GM18505 (cell line): ENCODE measurements around the gene LIMK1.
"Not testable (repeated sequence)": the region's sequence is repeated elsewhere in the genome, so short reads cannot be mapped to it uniquely, and the experiment has no call there.

Experiments
- ATAC-seq: cut with Tn5 transposase; IDR thresholded peaks from one replicate; pipeline ENCODE4 v1.9.1; 2021; ENCODE audit not compliant: unreplicated experiment
- POLR2A ChIP-seq: IDR thresholded peaks from 4 replicates; pipeline ENCODE4 v1.6.1; 2011; ENCODE audit warnings: borderline replicate concordance; ENCODE audit not compliant: insufficient read depth, insufficient read length; ENCODE audit errors: extremely low read depth

The LIMK1 gene

DNA sequence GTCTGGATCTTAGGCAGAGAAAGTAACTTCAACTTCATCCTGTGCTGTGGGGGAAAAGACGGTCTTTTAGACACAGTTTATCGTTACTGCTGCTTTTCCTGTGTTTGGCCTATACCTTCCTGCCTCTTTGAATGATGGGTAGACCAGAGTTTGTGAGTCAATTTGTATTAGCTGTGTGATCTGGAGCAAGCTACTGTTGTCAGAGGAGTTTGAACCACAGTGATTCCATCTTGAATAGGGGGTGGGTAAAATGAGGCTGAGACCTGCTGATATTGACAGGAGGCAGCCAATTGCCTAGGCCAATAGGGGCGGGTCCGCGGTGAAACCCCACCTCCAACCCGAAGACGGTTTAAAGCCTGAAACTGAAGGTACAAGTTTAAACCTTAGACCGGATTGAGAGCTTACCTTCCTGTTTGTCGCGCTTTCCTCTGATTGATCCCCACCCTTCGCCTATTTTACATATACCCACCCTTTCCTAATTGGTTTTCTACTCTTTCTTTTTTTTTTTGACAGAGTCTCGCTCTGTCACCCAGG, 54.8 kb downstream of the LIMK1 start:
- ATAC-seq, result no peak
- TF ChIP-seq POLR2A, result no peak

DNA sequence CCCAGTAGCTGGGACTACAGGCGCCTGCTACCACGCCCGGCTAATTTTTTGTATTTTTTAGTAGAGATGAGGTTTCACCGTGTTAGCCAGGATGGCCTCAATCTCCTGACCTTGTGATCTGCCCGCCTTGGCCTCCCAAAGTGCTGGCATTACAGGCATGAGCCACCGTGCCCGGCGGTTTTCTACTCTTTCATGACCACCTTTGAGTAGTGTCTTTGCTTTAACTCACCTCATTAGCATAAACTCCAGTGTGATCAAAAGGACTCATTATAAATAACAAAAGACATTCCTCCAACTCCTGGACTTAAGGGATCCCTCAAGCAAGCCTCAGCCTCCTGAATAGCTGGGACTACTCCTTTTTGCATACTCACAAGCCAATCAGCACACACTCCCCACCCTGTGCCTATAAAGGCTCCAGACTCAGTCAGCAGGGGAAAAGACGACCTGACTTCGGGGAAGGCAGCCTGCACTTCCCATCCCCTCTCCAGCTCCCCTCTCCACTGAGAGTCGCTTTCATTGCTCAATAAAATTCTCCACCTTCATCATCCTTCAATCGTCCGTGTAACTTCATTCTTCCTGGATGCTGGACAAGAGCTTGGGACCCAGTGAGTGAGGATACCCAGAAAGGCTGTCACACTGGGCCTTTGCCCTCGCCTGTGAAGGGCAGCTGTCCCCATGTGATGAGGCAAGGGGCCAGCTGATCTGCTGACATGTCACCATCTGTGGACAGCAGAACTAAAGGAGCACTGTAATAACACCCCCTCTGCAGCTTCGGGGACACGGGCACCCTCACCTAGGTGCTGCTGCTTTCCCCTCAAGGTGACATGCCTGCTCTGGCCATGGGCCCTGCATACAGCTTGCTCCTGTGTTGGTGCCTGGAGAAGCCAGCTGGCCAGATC, 55.6 kb downstream of the LIMK1 start:
- ATAC-seq, result no peak
- TF ChIP-seq POLR2A, result no peak

DNA sequence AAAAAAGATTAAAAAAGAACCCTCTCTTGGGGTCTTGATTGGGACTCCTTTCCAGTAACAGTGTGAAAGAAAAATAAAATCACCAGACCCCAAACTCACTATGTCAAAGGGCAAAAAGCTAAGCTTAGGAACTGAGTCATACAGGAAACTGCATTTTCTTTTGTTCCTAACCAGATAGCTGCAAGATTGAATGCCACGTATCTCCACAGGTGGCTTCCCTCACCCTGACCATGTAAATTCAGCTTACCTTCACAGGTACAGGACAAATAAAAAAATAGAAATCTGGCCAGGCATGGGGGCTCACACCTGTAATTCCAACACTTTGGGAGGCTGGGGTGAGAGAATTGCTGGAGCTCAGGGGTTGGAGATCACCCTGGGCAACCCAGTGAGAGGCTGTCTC, 58.1 kb downstream of the LIMK1 start:
- TF ChIP-seq POLR2A, result no peak
- ATAC-seq, result no peak

DNA sequence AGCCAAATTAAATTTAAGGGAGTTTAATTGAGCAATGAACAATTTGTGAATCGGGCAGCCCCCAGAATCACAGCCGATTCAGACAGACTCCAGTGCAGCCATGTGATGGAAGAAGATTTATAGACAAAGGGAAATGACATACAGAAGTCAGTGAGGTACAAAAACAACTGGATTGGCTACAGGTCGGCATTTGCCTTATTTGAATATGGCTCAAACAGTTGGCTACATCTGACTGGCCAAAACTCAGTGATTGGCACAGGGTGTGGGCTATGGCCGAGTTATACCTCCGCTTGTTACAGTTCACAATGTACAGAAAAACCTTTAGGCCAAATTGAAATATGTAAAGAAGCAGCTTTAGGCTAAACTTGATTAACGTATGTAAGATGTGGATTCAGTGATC, 59.8 kb downstream of the LIMK1 start:
- TF ChIP-seq POLR2A, result no peak
- no peak for ATAC-seq

DNA sequence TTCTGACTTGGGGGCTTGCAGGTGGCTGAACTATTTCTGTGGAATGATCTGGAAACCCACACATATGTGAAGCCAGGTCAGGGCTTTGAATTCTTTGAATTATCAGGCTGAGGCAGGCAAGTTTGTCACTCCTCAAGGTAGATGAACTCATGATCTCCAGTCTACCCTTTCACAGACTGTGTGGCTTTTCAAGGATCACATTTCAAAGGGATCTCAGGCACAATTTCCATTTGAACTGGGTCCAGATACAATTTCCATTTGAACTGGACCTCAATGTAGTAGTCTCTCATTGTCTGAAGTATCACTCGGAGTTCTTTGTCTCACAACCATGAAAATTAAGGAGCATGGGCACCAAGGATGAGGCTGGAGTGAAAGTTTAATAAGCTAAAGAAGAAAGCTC, 64.9 kb downstream of the LIMK1 start:
- no peak for ATAC-seq
- TF ChIP-seq POLR2A, result no peak

DNA sequence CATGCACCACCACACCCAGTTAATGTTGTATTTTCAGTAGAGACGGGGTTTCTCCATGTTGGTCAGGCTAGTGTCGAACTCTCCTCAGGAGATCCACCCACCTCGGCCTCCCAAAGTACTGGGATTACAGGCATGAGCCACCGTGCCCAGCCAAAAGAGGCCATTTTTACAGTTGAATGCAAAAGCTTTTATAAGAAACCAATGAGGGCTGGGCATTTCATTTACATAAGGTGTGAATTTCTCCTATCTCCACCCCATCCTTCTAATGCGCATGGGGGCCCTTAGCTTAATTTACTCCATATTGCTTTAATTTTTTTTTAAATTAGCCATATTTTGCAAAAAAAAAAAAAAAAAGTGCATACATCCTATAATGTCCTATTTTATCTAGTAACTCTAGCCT, 65.5 kb downstream of the LIMK1 start:
- ATAC-seq, result no peak
- TF ChIP-seq POLR2A, result no peak

DNA sequence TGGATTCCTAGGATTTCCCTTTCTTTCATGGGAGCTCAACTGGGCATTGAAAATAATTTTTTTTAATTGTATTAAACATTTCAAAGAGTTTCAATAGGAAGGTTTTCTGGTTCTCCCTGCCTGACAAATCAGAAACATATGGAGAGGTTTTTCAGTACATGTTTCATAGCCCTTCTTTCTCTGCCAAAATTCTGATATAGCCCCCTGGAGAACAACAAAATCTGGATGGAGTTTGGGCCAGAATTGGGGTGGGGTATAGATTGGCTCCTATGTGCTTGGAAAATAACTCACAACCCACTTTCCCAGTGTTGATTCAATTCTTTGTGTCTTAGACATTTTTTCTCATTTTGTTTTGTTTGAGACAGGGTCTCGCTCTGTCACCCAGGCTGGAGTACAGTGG, 66.0 kb downstream of the LIMK1 start:
- ATAC-seq, result no peak
- TF ChIP-seq POLR2A, result no peak

DNA sequence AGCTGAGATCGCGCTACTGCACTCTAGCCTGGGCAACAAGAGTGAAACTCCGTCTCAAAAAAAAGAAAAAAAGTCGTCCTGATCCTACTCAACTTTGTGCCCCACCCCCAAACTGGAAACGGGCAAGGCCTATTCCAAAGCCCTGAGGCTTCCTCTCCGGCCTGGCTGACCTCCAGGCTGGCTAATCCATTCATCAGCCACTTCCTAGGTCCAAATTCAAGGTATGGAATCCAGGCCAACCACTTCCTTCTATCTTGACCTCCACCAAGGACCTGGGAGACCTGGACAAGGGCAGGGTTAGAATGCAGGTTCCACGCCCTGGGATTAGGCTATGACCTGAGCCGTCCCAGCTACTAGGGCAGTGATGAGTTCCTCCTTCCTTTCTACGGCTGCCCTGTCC, 70.1 kb downstream of the LIMK1 start:
- no peak for TF ChIP-seq POLR2A
- ATAC-seq, result no peak

DNA sequence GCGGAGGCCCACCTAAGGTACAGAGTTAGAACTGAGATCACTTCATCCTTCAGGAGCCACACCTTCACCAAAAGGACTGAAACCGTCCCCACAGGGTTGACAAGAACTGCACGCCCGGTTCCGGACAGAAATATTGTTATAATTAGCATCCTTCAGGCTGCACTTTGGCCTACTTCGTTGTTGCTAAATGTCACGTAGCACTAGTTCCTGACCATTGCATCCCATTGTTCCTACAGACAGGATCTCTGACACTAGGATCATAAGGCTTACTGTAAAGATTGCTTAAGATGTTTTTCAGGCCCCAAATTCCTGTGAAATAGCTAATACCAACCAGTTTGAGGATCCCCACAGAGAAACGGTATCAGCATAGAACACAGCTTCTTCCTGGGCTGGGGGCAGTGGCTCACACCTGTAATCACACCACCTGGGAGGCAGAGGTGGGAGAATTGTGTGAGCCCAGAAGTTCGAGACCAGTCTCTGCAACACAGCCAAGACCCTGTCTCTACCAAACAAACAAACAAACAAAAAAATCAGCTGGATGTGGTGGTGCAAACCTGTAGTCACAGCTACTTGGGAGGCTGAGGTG, 72.3 kb downstream of the LIMK1 start:
- TF ChIP-seq POLR2A, result no peak
- ATAC-seq, result no peak

DNA sequence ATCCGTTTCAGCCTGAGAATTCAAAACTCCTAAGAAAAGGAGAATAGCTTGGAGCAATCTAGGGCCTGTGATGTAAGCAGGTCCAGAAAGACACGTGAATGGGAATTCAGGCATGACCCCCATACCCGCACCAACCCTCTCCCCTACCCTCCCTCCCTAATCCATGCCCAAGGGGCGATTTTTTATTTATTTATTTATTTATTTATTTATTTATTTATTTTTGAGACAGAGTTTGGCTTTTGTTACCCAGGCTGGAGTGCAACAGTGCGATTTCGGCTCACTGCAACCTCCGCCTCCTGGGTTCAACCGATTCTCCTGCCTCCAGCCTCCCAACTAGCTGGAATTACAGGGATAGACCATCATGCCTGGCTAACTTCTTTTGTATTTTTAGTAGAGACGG, 74.0 kb downstream of the LIMK1 start:
- no peak for TF ChIP-seq POLR2A
- no peak for ATAC-seq

DNA sequence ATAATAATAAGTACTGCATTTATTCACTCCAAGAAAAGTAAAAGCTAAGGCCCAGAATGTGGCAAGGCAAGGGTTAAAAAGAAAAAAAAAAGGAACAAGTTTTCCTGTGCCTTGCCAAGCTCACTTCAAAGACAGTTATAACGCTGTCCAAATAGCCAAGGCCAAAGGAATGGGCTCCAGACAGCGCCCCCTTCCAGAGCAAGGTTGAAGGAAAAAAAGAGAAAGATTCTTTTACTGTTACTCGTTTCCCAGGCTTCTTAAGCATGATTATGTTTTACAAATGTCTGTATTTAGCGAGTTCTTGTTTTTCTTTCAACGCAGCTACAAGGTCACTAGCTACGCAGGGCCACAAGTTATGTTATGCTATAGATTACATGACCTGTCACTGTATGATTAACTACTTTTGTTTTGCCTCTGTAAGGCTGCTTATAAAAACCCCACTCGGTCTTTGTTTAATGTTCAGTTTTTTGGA, 81.4 kb downstream of the LIMK1 start:
- no peak for ATAC-seq
- no peak for TF ChIP-seq POLR2A

DNA sequence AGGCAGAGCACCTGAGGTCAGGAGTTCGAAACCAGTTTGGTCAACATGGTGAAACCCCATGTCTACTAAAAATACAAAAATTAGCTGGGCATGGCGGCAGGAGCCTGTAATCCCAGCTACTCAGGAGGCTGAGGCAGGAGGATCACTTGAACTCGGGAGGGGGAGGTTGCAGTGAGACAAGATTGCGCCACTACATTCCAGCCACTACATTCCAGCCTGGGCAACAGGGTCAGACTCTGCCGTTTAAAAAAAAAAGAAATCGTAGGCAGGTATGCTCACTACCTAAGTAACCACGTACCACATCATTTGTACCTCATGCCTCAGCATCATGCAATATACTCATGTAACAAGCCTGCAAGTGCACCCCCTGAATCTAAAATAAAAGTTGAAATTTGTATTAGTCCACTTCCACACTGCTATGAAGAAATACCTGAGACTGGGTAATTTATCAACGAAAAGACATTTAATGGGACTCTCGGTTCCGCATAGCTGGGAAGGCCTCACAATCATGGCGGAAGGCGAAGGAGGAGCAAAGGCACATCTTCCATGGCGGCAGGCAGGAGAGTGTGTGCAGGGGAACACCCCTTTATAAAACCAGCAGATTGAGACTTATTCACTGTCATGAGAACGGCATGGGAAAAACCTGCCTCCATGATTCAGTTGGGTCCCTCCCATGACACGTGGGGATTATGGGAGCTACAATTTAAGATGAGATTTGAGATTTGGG, 82.4 kb downstream of the LIMK1 start:
- no peak for ATAC-seq
- TF ChIP-seq POLR2A, result no peak

DNA sequence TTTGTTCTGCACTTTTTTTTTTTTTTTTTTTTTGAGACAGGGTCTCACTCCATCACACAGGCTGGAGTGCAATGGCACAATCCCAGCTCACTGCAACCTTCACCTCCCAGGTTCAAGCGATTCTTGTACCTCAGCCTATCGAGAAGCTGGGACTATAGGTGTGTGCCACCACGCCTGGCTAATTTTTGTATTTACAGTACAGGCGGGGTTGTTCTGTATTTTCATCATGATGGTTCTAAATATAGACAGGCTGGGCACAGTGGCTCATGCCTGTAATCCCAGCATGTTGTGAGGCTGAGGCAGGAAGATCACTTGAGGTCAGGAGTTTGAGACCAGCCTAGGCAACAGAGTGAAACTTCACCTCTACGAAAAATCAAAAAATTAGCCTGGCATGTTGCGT, 83.7 kb downstream of the LIMK1 start:
- ATAC-seq, result not testable (repeated sequence)
